ENCODE results near the gene CYB561D2.

DNA sequence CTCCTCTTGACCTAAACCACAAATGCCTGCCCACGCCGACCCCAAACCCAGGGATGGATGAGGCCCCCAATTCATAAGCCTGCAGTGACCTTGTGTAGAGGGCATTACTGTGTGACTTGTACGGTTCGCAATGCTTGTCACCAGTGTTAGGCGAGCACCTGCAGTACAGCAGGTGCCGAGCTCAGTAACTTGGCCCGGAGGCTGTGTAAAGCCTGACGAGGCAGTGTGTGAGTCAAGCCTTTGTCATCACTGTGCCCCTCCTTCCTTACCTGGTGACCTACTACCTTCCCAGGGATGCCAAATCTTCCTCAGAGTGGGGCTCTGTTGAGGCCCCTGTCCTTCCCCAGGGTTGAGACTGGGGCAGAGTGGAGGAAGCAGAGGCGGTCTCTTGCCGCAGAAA is 45.8 kb downstream of the CYB561D2 start:
- no peak for TF ChIP-seq EZH2phosphoT487 (IDR thresholded peaks at IDR 0.05; ENCODE audit: borderline replicate concordance, low read depth, low read length)
- TF ChIP-seq, protein P1, sequence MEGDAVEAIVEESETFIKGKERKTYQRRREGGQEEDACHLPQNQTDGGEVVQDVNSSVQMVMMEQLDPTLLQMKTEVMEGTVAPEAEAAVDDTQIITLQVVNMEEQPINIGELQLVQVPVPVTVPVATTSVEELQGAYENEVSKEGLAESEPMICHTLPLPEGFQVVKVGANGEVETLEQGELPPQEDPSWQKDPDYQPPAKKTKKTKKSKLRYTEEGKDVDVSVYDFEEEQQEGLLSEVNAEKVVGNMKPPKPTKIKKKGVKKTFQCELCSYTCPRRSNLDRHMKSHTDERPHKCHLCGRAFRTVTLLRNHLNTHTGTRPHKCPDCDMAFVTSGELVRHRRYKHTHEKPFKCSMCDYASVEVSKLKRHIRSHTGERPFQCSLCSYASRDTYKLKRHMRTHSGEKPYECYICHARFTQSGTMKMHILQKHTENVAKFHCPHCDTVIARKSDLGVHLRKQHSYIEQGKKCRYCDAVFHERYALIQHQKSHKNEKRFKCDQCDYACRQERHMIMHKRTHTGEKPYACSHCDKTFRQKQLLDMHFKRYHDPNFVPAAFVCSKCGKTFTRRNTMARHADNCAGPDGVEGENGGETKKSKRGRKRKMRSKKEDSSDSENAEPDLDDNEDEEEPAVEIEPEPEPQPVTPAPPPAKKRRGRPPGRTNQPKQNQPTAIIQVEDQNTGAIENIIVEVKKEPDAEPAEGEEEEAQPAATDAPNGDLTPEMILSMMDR (conservative IDR thresholded peaks at IDR 0.05; ENCODE audit: low read length) = no peak
